GM12875 (cell line): ENCODE measurements around the gene TECTB.

Experiments
- H3K4me3 ChIP-seq: one replicate; pipeline ENCODE4 v1.5.1; 2011; ENCODE audit warnings: low read depth, low read length, control low read depth
- CTCF ChIP-seq: IDR thresholded peaks from 2 replicates; pipeline ENCODE4 v1.5.1; 2011; ENCODE audit warnings: low read depth, mild to moderate bottlenecking, control low read depth, inconsistent platforms, low read length, moderate library complexity, borderline replicate concordance; ENCODE audit not compliant: insufficient read depth

TECTB gene

GRCh38 chr10:112345743-112346142, 62.5 kb downstream of the TECTB start:
- TF ChIP-seq CTCF: no peak

GRCh38 chr10:112346774-112347173, 63.6 kb downstream of the TECTB start:
- H3K4me3 ChIP-seq: no peak overlapping the region
- TF ChIP-seq CTCF: no peak

More at GRCh38 chr10:112345743-112346142, 62.5 kb downstream of the TECTB start:
- H3K4me3 ChIP-seq: no peak overlapping the region

GRCh38 chr10:112347709-112348671, 64.8 kb downstream of the TECTB start:
- TF ChIP-seq CTCF: no peak
- H3K4me3 ChIP-seq: no peak overlapping the region

- no peak for TF ChIP-seq CTCF
- no peak overlapping the region for H3K4me3 ChIP-seq
Observed at GRCh38 chr10:112348759-112349158, 65.6 kb downstream of the TECTB start.

- no peak overlapping the region for H3K4me3 ChIP-seq
- TF ChIP-seq CTCF: no peak
Observed at GRCh38 chr10:112349521-112350085, 66.4 kb downstream of the TECTB start.

- TF ChIP-seq CTCF: no peak
- H3K4me3 ChIP-seq: no peak overlapping the region
Observed at GRCh38 chr10:112351146-112351545, 67.9 kb downstream of the TECTB start.
